H9 (cell line): ENCODE results near the gene BRAF. TPM values are rescaled to one million over a fixed set of nuclear protein-coding genes. Genes with fewer than 3 reads are reported as not detected.

Source experiments
- DNase-seq: peaks from one replicate; pipeline ENCODE4 v3.0.0-alpha.2; 2017
- H2AFZ ChIP-seq: one replicate; pipeline ENCODE4 v1.6.1; 2013; ENCODE audit warnings: mild to moderate bottlenecking, low read length, control low read depth, moderate library complexity
- H2AK5ac ChIP-seq: 2 replicates; pipeline ENCODE4 v1.6.1; 2013; ENCODE audit warnings: low read length, control low read depth, mixed read lengths; ENCODE audit not compliant: insufficient read length
- H2BK120ac ChIP-seq: one replicate; pipeline ENCODE4 v1.6.1; 2013; ENCODE audit warnings: low read depth, mild to moderate bottlenecking, low read length, control low read depth, inconsistent platforms; ENCODE audit not compliant: poor library complexity, severe bottlenecking
- H2BK12ac ChIP-seq: 2 replicates; pipeline ENCODE4 v1.6.1; 2013; ENCODE audit warnings: low read length, control low read depth, mixed read lengths, low read depth; ENCODE audit not compliant: insufficient read length
- H2BK15ac ChIP-seq: 2 replicates; pipeline ENCODE4 v1.6.1; 2013; ENCODE audit warnings: low read depth, low read length, control low read depth
- H2BK20ac ChIP-seq: one replicate; pipeline ENCODE4 v1.6.1; 2013; ENCODE audit warnings: low read depth, mild to moderate bottlenecking, low read length, control low read depth, inconsistent platforms; ENCODE audit not compliant: poor library complexity, severe bottlenecking
- H2BK5ac ChIP-seq: 2 replicates; pipeline ENCODE4 v1.6.1; 2013; ENCODE audit warnings: low read length, control low read depth, mixed read lengths; ENCODE audit not compliant: insufficient read length
- H3K14ac ChIP-seq: 2 replicates; pipeline ENCODE4 v1.6.1; 2013; ENCODE audit warnings: low read length, control low read depth; ENCODE audit not compliant: insufficient read depth
- H3K18ac ChIP-seq: 2 replicates; pipeline ENCODE4 v1.6.1; 2013; ENCODE audit warnings: low read depth, mild to moderate bottlenecking, mixed read lengths, low read length, control low read depth; ENCODE audit not compliant: insufficient read length
- H3K23ac ChIP-seq: 2 replicates; pipeline ENCODE4 v1.6.1; 2013; ENCODE audit warnings: low read length, control low read depth, mixed read lengths, low read depth; ENCODE audit not compliant: insufficient read length
- H3K23me2 ChIP-seq: 2 replicates; pipeline ENCODE4 v1.6.1; 2013; ENCODE audit warnings: low read depth, mild to moderate bottlenecking, mixed read lengths, low read length, control low read depth; ENCODE audit not compliant: insufficient read length, poor library complexity, severe bottlenecking
- H3K27ac ChIP-seq: 2 replicates; pipeline ENCODE4 v1.5.1; 2013; ENCODE audit warnings: low read length, control low read depth, mixed read lengths, low read depth; ENCODE audit not compliant: insufficient read length
- H3K27me3 ChIP-seq: 2 replicates; pipeline ENCODE4 v1.6.1; 2013; ENCODE audit warnings: low read length, control low read depth, inconsistent platforms; ENCODE audit not compliant: insufficient read depth
- H3K4ac ChIP-seq: 2 replicates; pipeline ENCODE4 v1.6.1; 2013; ENCODE audit warnings: low read depth, mild to moderate bottlenecking, control low read depth, inconsistent platforms, low read length, moderate library complexity
- H3K4me1 ChIP-seq: 2 replicates; pipeline ENCODE4 v1.6.1; 2013; ENCODE audit warnings: low read length, control low read depth, inconsistent platforms; ENCODE audit not compliant: insufficient read depth
- H3K4me2 ChIP-seq: 2 replicates; pipeline ENCODE4 v1.6.1; 2013; ENCODE audit warnings: low read length, control low read depth, mixed read lengths; ENCODE audit not compliant: insufficient read length, insufficient read depth
- H3K56ac ChIP-seq: 2 replicates; pipeline ENCODE4 v1.6.1; 2013; ENCODE audit warnings: low read depth, mild to moderate bottlenecking, mixed read lengths, low read length, control low read depth; ENCODE audit not compliant: insufficient read length
- H3K79me1 ChIP-seq: 2 replicates; pipeline ENCODE4 v1.6.1; 2013; ENCODE audit warnings: low read depth, mild to moderate bottlenecking, moderate library complexity, low read length, control low read depth, inconsistent platforms; ENCODE audit not compliant: insufficient read depth, poor library complexity, severe bottlenecking
- H3K79me2 ChIP-seq: 2 replicates; pipeline ENCODE4 v1.6.1; 2013; ENCODE audit warnings: low read length, control low read depth, inconsistent platforms; ENCODE audit not compliant: insufficient read depth
- H3K9ac ChIP-seq: 2 replicates; pipeline ENCODE4 v1.6.1; 2013; ENCODE audit warnings: low read length, control low read depth, mixed read lengths; ENCODE audit not compliant: insufficient read length; ENCODE audit errors: extremely low read depth
- H3K9me3 ChIP-seq: one replicate; pipeline ENCODE4 v1.6.1; 2013; ENCODE audit warnings: low read depth, low read length, inconsistent platforms; ENCODE audit not compliant: control insufficient read depth
- H3T11ph ChIP-seq: one replicate; pipeline ENCODE4 v1.6.1; 2013; ENCODE audit warnings: mild to moderate bottlenecking, low read length, control low read depth, inconsistent platforms
- H4K20me1 ChIP-seq: one replicate; pipeline ENCODE4 v1.6.1; 2013; ENCODE audit not compliant: control insufficient read depth, insufficient read length, insufficient read depth
- H4K5ac ChIP-seq: 2 replicates; pipeline ENCODE4 v1.6.1; 2013; ENCODE audit warnings: low read depth, mild to moderate bottlenecking, mixed read lengths, low read length, control low read depth; ENCODE audit not compliant: insufficient read length
- H4K8ac ChIP-seq: replicated peaks from 2 replicates; pipeline ENCODE4 v1.6.1; 2013; ENCODE audit warnings: low read length, control low read depth, mixed read lengths, low read depth; ENCODE audit not compliant: insufficient read length
- H4K91ac ChIP-seq: 2 replicates; pipeline ENCODE4 v1.6.1; 2013; ENCODE audit warnings: low read depth, mild to moderate bottlenecking, moderate library complexity, mixed read lengths, low read length, control low read depth; ENCODE audit not compliant: insufficient read length
- H3K27ac Mint-ChIP-seq, 3 experiments: 2 replicates in 2 of 3; 3 replicates in 1 of 3; pipeline ENCODE4 v1.8.0; 2020 to 2021; ENCODE audit warnings: mixed read lengths in 3 of 3, mild to moderate bottlenecking in 1 of 3, moderate library complexity in 1 of 3
- H3K27me3 Mint-ChIP-seq: 2 replicates; pipeline ENCODE4 v1.8.0; 2021; ENCODE audit warnings: low read depth, mild to moderate bottlenecking, moderate library complexity, mixed read lengths
- H3K36me3 Mint-ChIP-seq, 3 experiments: 2 replicates in 2 of 3; 3 replicates in 1 of 3; pipeline ENCODE4 v1.8.0; 2020 to 2021; ENCODE audit warnings: low read depth in 3 of 3, mixed read lengths in 3 of 3; ENCODE audit not compliant: insufficient read depth in 1 of 3
- H3K4me1 Mint-ChIP-seq, 2 experiments: 2 replicates each; pipeline ENCODE4 v1.8.0; 2020; ENCODE audit warnings: mixed read lengths in 2 of 2
- H3K4me3 Mint-ChIP-seq, 2 experiments: 2 replicates in 1 of 2; 3 replicates in 1 of 2; pipeline ENCODE4 v1.8.0; 2020 to 2021; ENCODE audit warnings: mild to moderate bottlenecking in 2 of 2, mixed read lengths in 2 of 2, moderate library complexity in 1 of 2
- H3K9me3 Mint-ChIP-seq, 2 experiments: 2 replicates in 1 of 2; 3 replicates in 1 of 2; pipeline ENCODE4 v1.8.0; 2020; ENCODE audit warnings: mild to moderate bottlenecking in 2 of 2, mixed read lengths in 2 of 2, moderate library complexity in 1 of 2
- WGBS: extraction: QIAGEN DNeasy Blood & Tissue Kit; methylation state at CpG from one replicate; pipeline ENCODE4 v1.1.7; 2013; ENCODE audit warnings: missing lambda C conversion rate, low lambda C conversion rate, mixed read lengths; ENCODE audit not compliant: insufficient read length; ENCODE audit errors: extremely low coverage; 5-methylcytosine and 5-hydroxymethylcytosine counted together
- total RNA-seq: library from RNA; stranded (reverse); gene quantifications from 2 replicates; pipeline ENCODE4 v1.2.1, GENCODE V29; 2021
- TF ChIP-seq, protein P1 (sequence below): fragments of 200-600 bp; sonication (generic); conservative IDR thresholded peaks from 3 replicates; pipeline ENCODE4 v1.8.0; 2021; ENCODE audit warnings: antibody characterized with exemption, mild to moderate bottlenecking

The BRAF gene
- total RNA-seq, 1 experiment from 2014 or later: 32.9 TPM

DNA sequence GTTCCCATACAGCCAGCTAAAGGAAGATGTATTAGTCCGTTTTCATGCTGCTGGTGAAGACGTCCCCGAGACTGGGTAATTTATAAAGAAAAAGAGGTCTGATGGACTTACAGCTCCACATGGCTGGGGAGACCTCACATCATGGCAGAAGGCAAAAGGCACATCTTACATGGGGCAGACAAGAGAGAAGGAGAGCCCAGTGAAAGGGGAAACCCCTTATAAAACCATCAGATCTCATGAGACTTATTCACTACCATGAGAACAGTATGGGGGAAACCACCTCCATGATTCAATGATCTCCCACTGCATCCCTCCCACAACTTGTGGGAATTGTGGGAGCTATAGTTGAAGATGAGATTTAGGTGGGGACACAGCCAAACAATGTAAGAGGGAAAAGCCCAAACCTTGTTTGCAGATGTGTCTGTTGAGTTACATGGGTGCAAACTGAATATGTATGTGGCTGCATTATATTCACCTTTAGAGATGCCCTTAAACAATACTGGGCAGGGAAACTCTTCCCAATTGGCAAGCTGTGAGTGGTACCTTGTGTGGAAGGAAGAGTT is 13.1 kb upstream of the BRAF start:
- Histone ChIP-seq H4K5ac (no peak overlapping the region), H3K23ac (no peak overlapping the region), H3K14ac (no peak overlapping the region), H2AK5ac (no peak overlapping the region), H4K20me1 (no peaks in the 10 kb centered on the region), H3K9ac (no peak overlapping the region), H3K27me3 (no peaks in the 10 kb centered on the region), H3K79me1 (no peaks in the 10 kb centered on the region), H2BK15ac (no peak overlapping the region), H2BK12ac (no peak overlapping the region), H3K18ac (no peak overlapping the region), H2BK20ac (no peak overlapping the region), H3K9me3 (no peaks in the 10 kb centered on the region), H3K27ac (no peak overlapping the region), H3K79me2 (no peaks in the 10 kb centered on the region), H3K4me1 (no peaks in the 10 kb centered on the region), H2BK5ac (no peak overlapping the region), H2AFZ (no peak overlapping the region), H3K4me2 (no peak overlapping the region), H4K91ac (no peak overlapping the region), H3K23me2 (no peaks in the 10 kb centered on the region), H4K8ac (no peak overlapping the region), H2BK120ac (no peak overlapping the region), H3T11ph (no peak overlapping the region), H3K56ac (no peak overlapping the region), H3K4ac (no peak overlapping the region)
- no peaks in the 10 kb centered on the region for H3K4me1 Mint-ChIP-seq
- H3K27ac Mint-ChIP-seq: no peak overlapping the region
- H3K4me3 Mint-ChIP-seq: no peak overlapping the region
- no peaks in the 10 kb centered on the region; a peak in 1 of 7 replicates for H3K36me3 Mint-ChIP-seq
- WGBS: no CpG with 5 or more reads among the region's 3 CpGs
- no peak for DNase-seq
- H3K9me3 Mint-ChIP-seq: no peaks in the 10 kb centered on the region
- TF ChIP-seq, protein P1, sequence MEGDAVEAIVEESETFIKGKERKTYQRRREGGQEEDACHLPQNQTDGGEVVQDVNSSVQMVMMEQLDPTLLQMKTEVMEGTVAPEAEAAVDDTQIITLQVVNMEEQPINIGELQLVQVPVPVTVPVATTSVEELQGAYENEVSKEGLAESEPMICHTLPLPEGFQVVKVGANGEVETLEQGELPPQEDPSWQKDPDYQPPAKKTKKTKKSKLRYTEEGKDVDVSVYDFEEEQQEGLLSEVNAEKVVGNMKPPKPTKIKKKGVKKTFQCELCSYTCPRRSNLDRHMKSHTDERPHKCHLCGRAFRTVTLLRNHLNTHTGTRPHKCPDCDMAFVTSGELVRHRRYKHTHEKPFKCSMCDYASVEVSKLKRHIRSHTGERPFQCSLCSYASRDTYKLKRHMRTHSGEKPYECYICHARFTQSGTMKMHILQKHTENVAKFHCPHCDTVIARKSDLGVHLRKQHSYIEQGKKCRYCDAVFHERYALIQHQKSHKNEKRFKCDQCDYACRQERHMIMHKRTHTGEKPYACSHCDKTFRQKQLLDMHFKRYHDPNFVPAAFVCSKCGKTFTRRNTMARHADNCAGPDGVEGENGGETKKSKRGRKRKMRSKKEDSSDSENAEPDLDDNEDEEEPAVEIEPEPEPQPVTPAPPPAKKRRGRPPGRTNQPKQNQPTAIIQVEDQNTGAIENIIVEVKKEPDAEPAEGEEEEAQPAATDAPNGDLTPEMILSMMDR: no peak
- peaks cover under 1% of the 10 kb centered on the region for H3K27me3 Mint-ChIP-seq
